Measurements from ENCODE around the gene CLCN5.
"Not testable (repeated sequence)": the region's sequence is repeated elsewhere in the genome, so short reads cannot be mapped to it uniquely, and the experiment has no call there.

CLCN5 gene

GRCh38 chrX:49996474-49996873 lies 74.1 kb downstream of the CLCN5 start:
- no peak for DNase-seq

- DNase-seq, result no peak
Measured at GRCh38 chrX:49999087-49999486, 76.7 kb downstream of the CLCN5 start.

- no peak for DNase-seq
Measured at GRCh38 chrX:50000937-50001542, 78.6 kb downstream of the CLCN5 start.

- no peak for DNase-seq
Measured at GRCh38 chrX:50002067-50002714, 79.8 kb downstream of the CLCN5 start.

- DNase-seq, result no peak
Measured at GRCh38 chrX:50003467-50003866, 81.1 kb downstream of the CLCN5 start.

- DNase-seq, result no peak
Measured at GRCh38 chrX:50003927-50004326, 81.5 kb downstream of the CLCN5 start.

- DNase-seq, result not testable (repeated sequence)
Measured at GRCh38 chrX:50025591-50025990, 103.2 kb downstream of the CLCN5 start.

GRCh38 chrX:50035126-50035525 lies 112.7 kb downstream of the CLCN5 start:
- DNase-seq, result no peak

- no peak for DNase-seq
Measured at GRCh38 chrX:50036426-50036825, 114.0 kb downstream of the CLCN5 start.

- DNase-seq, result no peak
Measured at GRCh38 chrX:50045823-50046222, 123.4 kb downstream of the CLCN5 start.

- no peak for DNase-seq
Measured at GRCh38 chrX:50049228-50049627, 126.8 kb downstream of the CLCN5 start.

GRCh38 chrX:50054147-50054546 lies 131.8 kb downstream of the CLCN5 start:
- no peak for DNase-seq

GRCh38 chrX:50066318-50066937 lies 144.0 kb downstream of the CLCN5 start:
- no peak for DNase-seq

- DNase-seq, result peak; percentile 40
Measured at GRCh38 chrX:50067435-50068284, 145.3 kb downstream of the CLCN5 start.

GRCh38 chrX:50068285-50068563 lies 145.8 kb downstream of the CLCN5 start:
- DNase-seq, result no peak

- DNase-seq, result no peak
Measured at GRCh38 chrX:50068893-50069292, 146.5 kb downstream of the CLCN5 start.

GRCh38 chrX:50071494-50071893 lies 149.1 kb downstream of the CLCN5 start:
- DNase-seq, result no peak

GRCh38 chrX:50072110-50072509 lies 149.7 kb downstream of the CLCN5 start:
- DNase-seq, result no peak

GRCh38 chrX:50073601-50074000 lies 151.2 kb downstream of the CLCN5 start:
- no peak for DNase-seq

- DNase-seq, result no peak
Measured at GRCh38 chrX:50075630-50076339, 153.4 kb downstream of the CLCN5 start.

- DNase-seq, result peak; percentile 57
Measured at GRCh38 chrX:50081282-50081889, 159.0 kb downstream of the CLCN5 start.

GRCh38 chrX:50082741-50083140 lies 160.3 kb downstream of the CLCN5 start:
- no peak for DNase-seq

GRCh38 chrX:50088645-50089044 lies 166.2 kb downstream of the CLCN5 start:
- DNase-seq, result no peak
